CD4-positive, alpha-beta memory T cell (primary cell): ENCODE data around the gene CCDC185. TPM values are rescaled to one million over a fixed set of nuclear protein-coding genes. Genes with fewer than 3 reads are reported as not detected.
A peak's percentile ranks its signal among the peaks of the same experiment; 100 is the strongest.

Source experiments
- CTCF ChIA-PET: fragments of 350-600 bp; sonication (Branson Sonifier 250); formaldehyde crosslinking; loops from one replicate; lab custom pipeline; 2021; ENCODE audit warnings: inconsistent platforms; ENCODE audit not compliant: partially characterized antibody; lab: Charles Lee
- POLR2A ChIA-PET: fragments of 350-600 bp; sonication (Branson Sonifier 250); formaldehyde crosslinking; loops from one replicate; lab custom pipeline; 2021; ENCODE audit not compliant: partially characterized antibody; lab: Charles Lee
- DNase-seq, 5 donors: peaks; one replicate each; pipeline versions ENCODE4 v3.0.0 to v3.0.0-alpha.2; 2020 to 2022; ENCODE audit warnings: mixed read lengths in 1 of 5
- H3K27ac ChIP-seq: one replicate; pipeline ENCODE4 v1.7.0; 2013; ENCODE audit warnings: low read depth, low read length
- H3K27me3 ChIP-seq: 2 replicates; pipeline ENCODE4 v1.7.0; 2013; ENCODE audit warnings: mild to moderate bottlenecking, low read length, moderate library complexity; ENCODE audit not compliant: insufficient read depth
- H3K36me3 ChIP-seq: 2 replicates; pipeline ENCODE4 v1.7.0; 2013; ENCODE audit warnings: mild to moderate bottlenecking, low read length, moderate library complexity; ENCODE audit not compliant: insufficient read depth
- H3K4me1 ChIP-seq: 2 replicates; pipeline ENCODE4 v1.7.0; 2013; ENCODE audit warnings: mild to moderate bottlenecking, low read length, moderate library complexity; ENCODE audit not compliant: insufficient read depth
- H3K4me3 ChIP-seq, 2 donors: one replicate each; pipeline ENCODE4 v1.7.0; 2013; ENCODE audit warnings: low read length in 2 of 2, mild to moderate bottlenecking in 1 of 2
- H3K9me3 ChIP-seq, 2 donors: one replicate each; pipeline ENCODE4 v1.7.0; 2013; ENCODE audit warnings: low read length in 2 of 2, control low read depth in 1 of 2; ENCODE audit not compliant: control insufficient read depth in 1 of 2
- H3K27ac Mint-ChIP-seq, 7 donors: one replicate each; pipeline ENCODE4 v1.8.0; 2020 to 2021; ENCODE audit warnings: mixed read lengths in 7 of 7, mild to moderate bottlenecking in 6 of 7, inconsistent platforms in 3 of 7, moderate library complexity in 3 of 7
- H3K27me3 Mint-ChIP-seq, 2 donors: one replicate each; pipeline ENCODE4 v1.8.0; 2020 to 2021; ENCODE audit warnings: mixed read lengths in 2 of 2
- H3K36me3 Mint-ChIP-seq, 2 donors: one replicate each; pipeline ENCODE4 v1.8.0; 2020 to 2021; ENCODE audit warnings: mixed read lengths in 2 of 2, inconsistent platforms in 1 of 2, mild to moderate bottlenecking in 1 of 2
- H3K4me1 Mint-ChIP-seq, 4 donors: one replicate each; pipeline ENCODE4 v1.8.0; 2020 to 2021; ENCODE audit warnings: mixed read lengths in 4 of 4, mild to moderate bottlenecking in 1 of 4
- H3K4me3 Mint-ChIP-seq, 8 donors: one replicate each; pipeline ENCODE4 v1.8.0; 2020 to 2021; ENCODE audit warnings: mixed read lengths in 8 of 8, mild to moderate bottlenecking in 7 of 8, moderate library complexity in 6 of 8, inconsistent platforms in 3 of 8
- H3K9me3 Mint-ChIP-seq, 8 donors: one replicate each; pipeline ENCODE4 v1.8.0; 2020 to 2021; ENCODE audit warnings: mixed read lengths in 8 of 8, mild to moderate bottlenecking in 5 of 8, inconsistent platforms in 3 of 8, moderate library complexity in 1 of 8
- intact Hi-C: fragments of 100-400 bp; cut with micrococcal nuclease; formaldehyde crosslinking; loops from one replicate; pipeline ENCODE4 v1.15.1; 2023
- polyA plus RNA-seq, 2 donors: library from polyadenylated mRNA; unstranded; fragments of 300-500 nt; fragmentation: Illumina TruSeq; gene quantifications; one replicate each; pipeline ENCODE4 v1.2.3, GENCODE V29; 2021
- total RNA-seq, 2 experiments: library from RNA; stranded (reverse); gene quantifications; one replicate each; pipeline ENCODE4 v1.2.3, GENCODE V29; 2021

CCDC185 gene
- not detected for total RNA-seq
- not detected for polyA plus RNA-seq

- POLR2A ChIA-PET, result no interaction called here
- Mint-ChIP-seq H3K4me1 (peaks cover 0 to 7% (median 0%) of the 10 kb centered on the region in 4 donors), H3K27me3 (peaks cover 20 to 23% of the 10 kb centered on the region in 2 donors), H3K27ac (no peak within 1 kb of the TSS), H3K36me3 (peaks cover 0 to 3% of the 10 kb centered on the region in 2 donors), H3K4me3 (peak within 1 kb of the TSS in 6 of 8 donors; percentile 31 to 79 (median 47)), H3K9me3 (peaks cover 0 to 12% (median 3%) of the 10 kb centered on the region in 8 donors)
- intact Hi-C loops, result no loop called here
- Histone ChIP-seq H3K4me3 (no peak within 1 kb of the TSS), H3K4me1 (no peaks in the 10 kb centered on the region), H3K36me3 (no peaks in the 10 kb centered on the region), H3K9me3 (no peaks in the 10 kb centered on the region), H3K27me3 (no peaks in the 10 kb centered on the region), H3K27ac (no peak within 1 kb of the TSS)
- CTCF ChIA-PET, result no interaction called here
- no peak for DNase-seq
Observed at GRCh38 chr1:223393275-223394214, at the start of gene CCDC185. CCDC185 (plus strand) TSS chr1:223393415; CDS start chr1:223393476, 61 bp downstream.

GRCh38 chr1:223343692-223344091, 49.5 kb upstream of the CCDC185 start:
- ChIA-PET CTCF (no interaction called here), POLR2A (no interaction called here)
- Mint-ChIP-seq H3K4me3 (no peak overlapping the region), H3K27ac (no peak overlapping the region), H3K9me3 (no peaks in the 10 kb centered on the region), H3K27me3 (no peaks in the 10 kb centered on the region), H3K4me1 (peaks cover 0 to 2% (median 0%) of the 10 kb centered on the region in 4 donors), H3K36me3 (peaks cover 0 to 5% of the 10 kb centered on the region in 2 donors)
- Histone ChIP-seq H3K36me3 (no peaks in the 10 kb centered on the region), H3K27ac (no peak overlapping the region), H3K4me3 (no peak overlapping the region), H3K9me3 (no peaks in the 10 kb centered on the region), H3K27me3 (no peaks in the 10 kb centered on the region), H3K4me1 (no peaks in the 10 kb centered on the region)
- intact Hi-C loops, result no loop called here
- DNase-seq, result no peak

GRCh38 chr1:223344491-223344890, 48.7 kb upstream of the CCDC185 start:
- H3K4me3 Mint-ChIP-seq, result no peak overlapping the region
- no peaks in the 10 kb centered on the region for H3K27me3 ChIP-seq
- ChIA-PET CTCF (no interaction called here), POLR2A (no interaction called here)
- H3K4me3 ChIP-seq, result no peak overlapping the region
- H3K9me3 ChIP-seq, result no peaks in the 10 kb centered on the region
- no peaks in the 10 kb centered on the region for H3K36me3 ChIP-seq
- no peaks in the 10 kb centered on the region for H3K4me1 Mint-ChIP-seq
- H3K27ac ChIP-seq, result no peak overlapping the region
- H3K36me3 Mint-ChIP-seq, result no peaks in the 10 kb centered on the region
- H3K4me1 ChIP-seq, result no peaks in the 10 kb centered on the region
- H3K9me3 Mint-ChIP-seq, result no peaks in the 10 kb centered on the region
- no peak overlapping the region for H3K27ac Mint-ChIP-seq
- no peak for DNase-seq
- intact Hi-C loops, result no loop called here
- no peaks in the 10 kb centered on the region for H3K27me3 Mint-ChIP-seq

GRCh38 chr1:223345720-223346119, 47.5 kb upstream of the CCDC185 start:
- ChIA-PET POLR2A (no interaction called here), CTCF (no interaction called here)
- Mint-ChIP-seq H3K4me3 (no peak overlapping the region), H3K27ac (no peak overlapping the region), H3K9me3 (no peaks in the 10 kb centered on the region), H3K36me3 (no peaks in the 10 kb centered on the region), H3K27me3 (no peaks in the 10 kb centered on the region), H3K4me1 (peaks cover 0 to 6% (median 0%) of the 10 kb centered on the region in 4 donors)
- no peak overlapping the region for H3K4me3 ChIP-seq
- H3K27ac ChIP-seq, result no peak overlapping the region
- no peaks in the 10 kb centered on the region for H3K27me3 ChIP-seq
- no peaks in the 10 kb centered on the region for H3K36me3 ChIP-seq
- no peak for DNase-seq
- H3K9me3 ChIP-seq, result no peaks in the 10 kb centered on the region
- intact Hi-C loops, result no loop called here
- H3K4me1 ChIP-seq, result no peaks in the 10 kb centered on the region

GRCh38 chr1:223346311-223346710, 46.9 kb upstream of the CCDC185 start:
- H3K27ac Mint-ChIP-seq, result no peak overlapping the region
- Histone ChIP-seq H3K4me3 (no peak overlapping the region), H3K9me3 (no peaks in the 10 kb centered on the region), H3K27ac (no peak overlapping the region), H3K36me3 (no peaks in the 10 kb centered on the region), H3K4me1 (no peaks in the 10 kb centered on the region), H3K27me3 (no peaks in the 10 kb centered on the region)
- no peak for DNase-seq
- intact Hi-C loops, result no loop called here
- CTCF ChIA-PET, result no interaction called here
- no peaks in the 10 kb centered on the region for H3K36me3 Mint-ChIP-seq
- no peaks in the 10 kb centered on the region for H3K27me3 Mint-ChIP-seq
- peaks cover 0 to 6% (median 0%) of the 10 kb centered on the region in 4 donors for H3K4me1 Mint-ChIP-seq
- POLR2A ChIA-PET, result no interaction called here
- H3K4me3 Mint-ChIP-seq, result no peak overlapping the region
- no peaks in the 10 kb centered on the region for H3K9me3 Mint-ChIP-seq

- intact Hi-C loops, result no loop called here
- ChIA-PET CTCF (no interaction called here), POLR2A (no interaction called here)
- H3K36me3 ChIP-seq, result no peaks in the 10 kb centered on the region
- H3K4me1 ChIP-seq, result no peaks in the 10 kb centered on the region
- no peaks in the 10 kb centered on the region for H3K36me3 Mint-ChIP-seq
- no peaks in the 10 kb centered on the region for H3K27me3 ChIP-seq
- no peak overlapping the region for H3K4me3 ChIP-seq
- no peaks in the 10 kb centered on the region for H3K27me3 Mint-ChIP-seq
- no peaks in the 10 kb centered on the region for H3K9me3 ChIP-seq
- no peak overlapping the region for H3K4me3 Mint-ChIP-seq
- H3K27ac Mint-ChIP-seq, result no peak overlapping the region
- peaks cover 0 to 6% (median 0%) of the 10 kb centered on the region in 4 donors for H3K4me1 Mint-ChIP-seq
- no peak overlapping the region for H3K27ac ChIP-seq
- no peak for DNase-seq
- no peaks in the 10 kb centered on the region for H3K9me3 Mint-ChIP-seq
Observed at GRCh38 chr1:223347583-223347982, 45.6 kb upstream of the CCDC185 start.

GRCh38 chr1:223348439-223348838, 44.8 kb upstream of the CCDC185 start:
- ChIA-PET CTCF (interaction anchor here (1.2 kb wide), 1 partner anchor 205 kb away, joined by 3 read pairs; the partner anchor contains the start of gene TLR5), POLR2A (no interaction called here)
- intact Hi-C loops, result no loop called here
- Histone ChIP-seq H3K36me3 (no peaks in the 10 kb centered on the region), H3K27ac (no peak overlapping the region), H3K9me3 (no peaks in the 10 kb centered on the region), H3K4me3 (no peak overlapping the region), H3K4me1 (no peaks in the 10 kb centered on the region), H3K27me3 (no peaks in the 10 kb centered on the region)
- Mint-ChIP-seq H3K27ac (no peak overlapping the region), H3K27me3 (no peaks in the 10 kb centered on the region), H3K36me3 (no peaks in the 10 kb centered on the region), H3K9me3 (no peaks in the 10 kb centered on the region), H3K4me3 (no peak overlapping the region), H3K4me1 (peaks cover 0 to 6% (median 0%) of the 10 kb centered on the region in 4 donors)
- no peak for DNase-seq
